ENCODE data around the gene PIK3IP1. TPM values are rescaled to one million over a fixed set of nuclear protein-coding genes. Genes with fewer than 3 reads are reported as not detected.

The PIK3IP1 gene
- polyA plus RNA-seq, 3 donors = 10.0 to 16.0 (median 10.2) TPM

DNA sequence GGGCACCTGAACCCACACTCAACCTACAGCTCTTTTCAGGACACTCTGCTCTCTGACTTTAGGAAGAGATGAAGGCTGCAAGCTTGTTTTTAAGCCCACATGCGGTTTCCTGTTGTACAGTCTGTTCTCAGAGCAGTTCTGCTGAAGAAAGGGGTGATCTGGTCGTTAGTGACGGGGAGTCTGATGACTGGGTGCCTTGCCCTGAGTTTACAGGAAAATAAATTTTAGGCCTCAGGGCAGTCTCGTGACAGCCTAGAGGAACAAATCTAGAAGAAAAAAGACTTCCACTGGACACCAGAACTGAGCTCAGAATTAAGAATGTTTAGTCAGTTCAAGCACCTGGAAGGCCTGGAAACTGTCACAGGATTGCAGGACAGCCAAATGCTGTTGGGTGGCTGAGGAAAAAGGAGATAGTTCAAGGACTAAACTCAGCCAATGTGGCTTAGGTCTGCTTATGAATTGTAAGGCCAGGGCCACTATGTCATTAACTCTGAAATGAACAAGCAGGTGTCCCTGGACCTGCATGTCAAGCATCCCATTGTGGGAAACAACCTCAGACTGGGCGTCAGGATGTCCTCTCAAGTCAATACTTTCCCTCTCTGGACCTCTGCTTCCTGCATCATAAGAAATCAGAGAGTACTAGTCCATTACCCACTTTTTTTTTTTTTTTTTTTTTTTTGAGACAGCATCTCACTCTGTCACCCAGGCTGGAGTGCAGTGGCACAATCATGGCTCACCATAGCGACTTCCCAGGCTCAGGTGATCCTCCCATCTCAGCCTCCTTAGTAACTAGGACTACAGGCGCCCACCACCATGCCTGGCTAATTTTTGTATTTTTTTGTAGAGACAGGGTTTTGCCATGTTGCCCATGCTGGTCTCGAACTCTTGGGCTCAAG, 5.7 kb downstream of the PIK3IP1 start:
- no peak for DNase-seq (ENCODE audit: extremely low read depth in 1 of 11, low read depth in 9 of 11, low spot score in 4 of 11)

DNA sequence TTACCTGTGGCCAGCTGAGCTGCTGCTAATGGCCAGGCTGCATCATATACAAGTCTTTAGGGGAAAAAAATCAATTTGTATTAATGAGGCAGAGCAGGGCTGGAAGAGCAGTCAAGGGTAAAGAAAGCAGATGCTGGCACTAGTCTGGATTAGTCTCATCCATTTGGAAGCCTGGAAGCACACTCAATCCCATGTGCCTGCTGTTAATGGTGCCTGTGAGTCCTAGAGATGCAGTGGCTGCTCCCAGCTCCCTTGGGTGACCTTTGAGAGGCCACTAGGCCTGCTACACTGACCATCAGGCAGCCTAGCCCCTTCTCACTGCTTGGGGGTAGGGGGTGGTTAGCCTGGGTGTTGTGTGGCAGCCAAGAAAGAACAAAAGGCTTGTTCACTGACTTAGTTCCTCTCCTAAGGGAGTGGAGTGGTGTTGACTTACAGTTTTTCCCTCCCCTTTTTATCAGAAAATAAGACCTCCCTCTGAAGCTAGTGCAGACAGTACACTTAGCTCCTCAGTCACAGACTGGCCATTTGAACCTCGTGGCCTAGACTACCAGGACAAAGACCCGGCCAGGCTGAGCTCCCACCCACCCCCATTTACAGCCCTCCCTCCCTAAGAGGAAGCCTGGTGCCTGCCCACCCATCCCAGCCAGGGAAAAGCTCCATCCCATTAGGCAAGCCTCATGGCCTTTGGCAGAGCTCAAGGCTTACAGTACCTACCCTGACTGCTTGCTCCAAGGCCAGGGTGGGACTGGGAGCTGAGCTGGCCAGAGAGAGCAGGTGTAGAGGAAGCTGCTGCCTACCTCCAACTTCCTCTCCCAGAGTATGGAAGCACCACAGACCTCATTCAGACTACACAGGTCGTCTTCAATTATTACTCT, 7.8 kb downstream of the PIK3IP1 start:
- no peak for DNase-seq (ENCODE audit: extremely low read depth in 1 of 11, low read depth in 9 of 11, low spot score in 4 of 11)

- DNase-seq (ENCODE audit: extremely low read depth in 1 of 11, low read depth in 9 of 11, low spot score in 4 of 11) = no peak
Measured at GRCh38 chr22:31282748-31283468, 9.4 kb downstream of the PIK3IP1 start.

- DNase-seq (ENCODE audit: extremely low read depth in 1 of 11, low read depth in 9 of 11, low spot score in 4 of 11) = no peak
Measured at GRCh38 chr22:31281733-31282132, 10.6 kb downstream of the PIK3IP1 start.

GRCh38 chr22:31279821-31280505, 12.3 kb downstream of the PIK3IP1 start:
- no peak for DNase-seq (ENCODE audit: extremely low read depth in 1 of 11, low read depth in 9 of 11, low spot score in 4 of 11)

- DNase-seq (ENCODE audit: extremely low read depth in 1 of 11, low read depth in 9 of 11, low spot score in 4 of 11) = no peak
Measured at GRCh38 chr22:31279327-31279669, 13.0 kb downstream of the PIK3IP1 start.

DNA sequence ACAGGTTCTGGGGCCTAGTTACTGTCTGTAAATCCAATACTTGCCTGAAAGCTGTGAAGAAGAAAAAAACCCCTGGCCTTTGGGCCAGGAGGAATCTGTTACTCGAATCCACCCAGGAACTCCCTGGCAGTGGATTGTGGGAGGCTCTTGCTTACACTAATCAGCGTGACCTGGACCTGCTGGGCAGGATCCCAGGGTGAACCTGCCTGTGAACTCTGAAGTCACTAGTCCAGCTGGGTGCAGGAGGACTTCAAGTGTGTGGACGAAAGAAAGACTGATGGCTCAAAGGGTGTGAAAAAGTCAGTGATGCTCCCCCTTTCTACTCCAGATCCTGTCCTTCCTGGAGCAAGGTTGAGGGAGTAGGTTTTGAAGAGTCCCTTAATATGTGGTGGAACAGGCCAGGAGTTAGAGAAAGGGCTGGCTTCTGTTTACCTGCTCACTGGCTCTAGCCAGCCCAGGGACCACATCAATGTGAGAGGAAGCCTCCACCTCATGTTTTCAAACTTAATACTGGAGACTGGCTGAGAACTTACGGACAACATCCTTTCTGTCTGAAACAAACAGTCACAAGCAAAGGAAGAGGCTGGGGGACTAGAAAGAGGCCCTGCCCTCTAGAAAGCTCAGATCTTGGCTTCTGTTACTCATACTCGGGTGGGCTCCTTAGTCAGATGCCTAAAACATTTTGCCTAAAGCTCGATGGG, 13.5 kb downstream of the PIK3IP1 start:
- DNase-seq (ENCODE audit: extremely low read depth in 1 of 11, low read depth in 9 of 11, low spot score in 4 of 11) = no peak

GRCh38 chr22:31278151-31278621, 14.1 kb downstream of the PIK3IP1 start:
- DNase-seq (ENCODE audit: extremely low read depth in 1 of 11, low read depth in 9 of 11, low spot score in 4 of 11) = no peak

GRCh38 chr22:31277741-31278140, 14.5 kb downstream of the PIK3IP1 start:
- no peak for DNase-seq (ENCODE audit: extremely low read depth in 1 of 11, low read depth in 9 of 11, low spot score in 4 of 11)

DNA sequence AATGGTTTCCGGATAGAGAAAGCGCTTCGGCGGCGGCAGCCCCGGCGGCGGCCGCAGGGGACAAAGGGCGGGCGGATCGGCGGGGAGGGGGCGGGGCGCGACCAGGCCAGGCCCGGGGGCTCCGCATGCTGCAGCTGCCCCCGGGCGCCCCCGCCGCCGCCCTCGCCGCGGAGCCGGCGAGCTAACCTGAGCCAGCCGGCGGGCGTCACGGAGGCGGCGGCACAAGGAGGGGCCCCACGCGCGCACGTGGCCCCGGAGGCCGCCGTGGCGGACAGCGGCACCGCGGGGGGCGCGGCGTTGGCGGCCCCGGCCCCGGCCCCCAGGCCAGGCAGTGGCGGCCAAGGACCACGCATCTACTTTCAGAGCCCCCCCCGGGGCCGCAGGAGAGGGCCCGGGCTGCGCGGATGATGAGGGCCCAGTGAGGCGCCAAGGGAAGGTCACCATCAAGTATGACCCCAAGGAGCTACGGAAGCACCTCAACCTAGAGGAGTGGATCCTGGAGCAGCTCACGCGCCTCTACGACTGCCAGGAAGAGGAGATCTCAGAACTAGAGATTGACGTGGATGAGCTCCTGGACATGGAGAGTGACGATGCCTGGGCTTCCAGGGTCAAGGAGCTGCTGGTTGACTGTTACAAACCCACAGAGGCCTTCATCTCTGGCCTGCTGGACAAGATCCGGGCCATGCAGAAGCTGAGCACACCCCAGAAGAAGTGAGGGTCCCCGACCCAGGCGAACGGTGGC, 15.7 kb downstream of the PIK3IP1 start:
- no peak for DNase-seq (ENCODE audit: extremely low read depth in 1 of 11, low read depth in 9 of 11, low spot score in 4 of 11)

- DNase-seq (ENCODE audit: extremely low read depth in 1 of 11, low read depth in 9 of 11, low spot score in 4 of 11) = no peak
Measured at GRCh38 chr22:31275576-31275975, 16.7 kb downstream of the PIK3IP1 start.

GRCh38 chr22:31275018-31275417, 17.3 kb downstream of the PIK3IP1 start:
- no peak for DNase-seq (ENCODE audit: extremely low read depth in 1 of 11, low read depth in 9 of 11, low spot score in 4 of 11)

DNA sequence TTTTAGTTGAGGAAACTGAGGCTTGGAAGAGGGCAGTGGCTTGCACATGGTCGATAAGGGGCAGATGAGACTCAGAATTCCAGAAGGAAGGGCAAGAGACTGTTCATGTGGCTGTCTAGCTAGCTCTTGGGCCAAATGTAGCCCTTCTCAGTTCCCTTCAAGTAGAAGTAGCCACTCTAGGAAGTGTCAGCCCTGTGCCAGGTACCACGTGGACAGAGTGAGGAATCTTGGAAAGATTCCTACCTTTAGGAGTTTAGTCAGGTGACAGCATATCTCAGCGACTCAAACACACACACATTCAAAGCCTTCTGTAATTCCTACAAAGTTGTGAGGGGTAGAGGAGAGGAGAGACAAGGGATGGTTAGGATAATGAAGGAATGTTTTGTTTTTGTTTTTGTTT, 18.3 kb downstream of the PIK3IP1 start:
- DNase-seq (ENCODE audit: extremely low read depth in 1 of 11, low read depth in 9 of 11, low spot score in 4 of 11) = no peak

- peak in 6 of 11 donors; percentile 54 to 78 (median 66) for DNase-seq (ENCODE audit: extremely low read depth in 1 of 11, low read depth in 9 of 11, low spot score in 4 of 11)
Measured at GRCh38 chr22:31272522-31273446, 19.5 kb downstream of the PIK3IP1 start.

GRCh38 chr22:31271485-31271884, 20.8 kb downstream of the PIK3IP1 start:
- DNase-seq (ENCODE audit: extremely low read depth in 1 of 11, low read depth in 9 of 11, low spot score in 4 of 11) = peak in 1 of 11 donors; percentile 68

DNA sequence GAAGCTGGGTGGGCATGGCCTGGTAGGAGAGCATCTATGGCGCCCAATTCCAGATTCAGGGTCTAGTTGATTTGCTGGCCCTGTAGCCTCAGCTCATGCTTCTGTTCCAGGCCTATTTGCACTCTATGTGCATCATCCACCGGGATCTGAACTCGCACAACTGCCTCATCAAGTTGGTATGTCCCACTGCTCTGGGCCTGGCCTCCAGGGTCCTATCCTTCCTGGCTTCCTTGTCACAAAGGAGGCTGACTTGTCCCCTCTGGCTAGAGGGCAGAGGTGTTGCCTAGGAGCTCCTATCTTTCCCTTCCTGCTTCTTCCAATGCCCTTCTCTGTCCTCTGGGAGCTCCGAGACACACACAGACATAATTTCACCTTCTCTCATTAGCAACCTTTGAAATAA, 21.3 kb downstream of the PIK3IP1 start:
- DNase-seq (ENCODE audit: extremely low read depth in 1 of 11, low read depth in 9 of 11, low spot score in 4 of 11) = no peak
